Suprapubic skin (tissue), 4 donors: ENCODE measurements around the gene SUFU.

Experiments
- CTCF ChIP-seq, 2 donors: fragments of 200-600 bp in 1 of 2; fragments of 450-650 bp in 1 of 2; sonication (generic) in 1 of 2; IDR thresholded peaks; one replicate each; pipeline ENCODE4 v1.5.1; 2016 to 2019; ENCODE audit warnings: antibody characterized with exemption in 2 of 2, mild to moderate bottlenecking in 1 of 2, moderate library complexity in 1 of 2
- EP300 ChIP-seq: sonication (generic); formaldehyde crosslinking; IDR thresholded peaks from one replicate; pipeline ENCODE4 v1.6.1; 2017; ENCODE audit warnings: antibody characterized with exemption
- POLR2A ChIP-seq, 2 donors: fragments of 450-650 bp; IDR thresholded peaks; one replicate each; pipeline ENCODE4 v1.6.1; 2017; ENCODE audit warnings: antibody characterized with exemption in 2 of 2, mild to moderate bottlenecking in 2 of 2, moderate library complexity in 2 of 2
- POLR2AphosphoS5 ChIP-seq, 3 donors: sonication (generic); formaldehyde crosslinking; IDR thresholded peaks; one replicate each; pipeline ENCODE4 v1.6.1; 2017; ENCODE audit warnings: antibody characterized with exemption in 3 of 3

GRCh38 chr10:102550636-102551210, 47.0 kb downstream of the SUFU start:
- TF ChIP-seq CTCF (IDR thresholded peaks at IDR 0.05), result no peak
- no peak for TF ChIP-seq POLR2A (IDR thresholded peaks at IDR 0.05)
- no peak for TF ChIP-seq EP300
- no peak for TF ChIP-seq POLR2AphosphoS5 (IDR thresholded peaks at IDR 0.05)
